ENCODE measurements around the gene POLR2J.
"Not testable (repeated sequence)": the region's sequence is repeated elsewhere in the genome, so short reads cannot be mapped to it uniquely, and the experiment has no call there.

Gene POLR2J

DNA sequence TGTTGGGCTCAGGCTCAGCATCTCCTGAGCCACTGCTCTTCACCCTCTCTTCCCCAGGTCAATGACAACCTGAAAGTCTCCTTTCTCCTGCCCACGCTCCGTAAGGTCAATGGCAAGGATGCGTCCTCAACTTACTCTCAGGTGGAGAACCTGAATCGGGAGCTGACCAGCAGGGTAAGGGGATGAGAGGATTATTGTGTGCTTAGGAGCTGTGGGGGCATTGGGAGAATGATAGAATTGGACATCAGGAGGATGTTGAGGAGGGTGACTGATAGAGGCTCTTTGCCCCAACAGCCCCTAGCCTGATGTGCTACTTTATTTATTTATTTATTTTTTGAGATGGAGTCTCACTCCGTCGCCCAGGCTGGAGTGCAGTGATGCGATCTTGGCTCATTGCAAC, 12.6 kb downstream of the POLR2J start:
- DNase-seq (ENCODE audit: low spot score): no peak

- DNase-seq (ENCODE audit: low spot score): peak; percentile 81
These were observed 14.0 kb downstream of the POLR2J start, which contains the start of the genes ALKBH4 and LRWD1 for GRCh38 chr7:102464577-102465280. Gene ALKBH4, minus strand, starts transcription at chr7:102464863. Its CDS starts 27 bp downstream, at chr7:102464836. Gene LRWD1, plus strand, starts transcription at chr7:102464984. Its CDS starts 97 bp downstream, at chr7:102465081.

- no peak for DNase-seq (ENCODE audit: low spot score)
These were observed 14.7 kb downstream of the POLR2J start for GRCh38 chr7:102463841-102464576.

DNA sequence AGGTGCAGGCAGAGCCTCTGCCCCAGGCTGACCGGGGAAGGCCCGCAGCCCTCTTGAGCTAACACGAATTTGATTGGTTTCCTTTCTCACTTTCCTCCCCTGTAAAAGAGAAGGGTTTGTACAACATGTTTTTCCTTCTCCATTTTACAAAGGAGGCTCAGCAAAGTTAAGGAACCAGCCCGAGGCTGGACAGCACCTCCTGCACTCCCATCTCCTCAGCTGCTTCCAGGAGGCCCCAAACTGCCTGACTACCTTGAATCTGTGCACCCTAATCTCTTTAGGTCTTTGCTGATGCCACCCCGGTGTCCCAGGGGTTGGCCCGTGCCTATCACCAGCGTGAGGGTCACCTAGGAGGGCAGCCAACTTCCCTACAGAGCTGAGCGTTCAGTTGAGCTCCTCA, 18.3 kb downstream of the POLR2J start:
- no peak for DNase-seq (ENCODE audit: low spot score)

DNA sequence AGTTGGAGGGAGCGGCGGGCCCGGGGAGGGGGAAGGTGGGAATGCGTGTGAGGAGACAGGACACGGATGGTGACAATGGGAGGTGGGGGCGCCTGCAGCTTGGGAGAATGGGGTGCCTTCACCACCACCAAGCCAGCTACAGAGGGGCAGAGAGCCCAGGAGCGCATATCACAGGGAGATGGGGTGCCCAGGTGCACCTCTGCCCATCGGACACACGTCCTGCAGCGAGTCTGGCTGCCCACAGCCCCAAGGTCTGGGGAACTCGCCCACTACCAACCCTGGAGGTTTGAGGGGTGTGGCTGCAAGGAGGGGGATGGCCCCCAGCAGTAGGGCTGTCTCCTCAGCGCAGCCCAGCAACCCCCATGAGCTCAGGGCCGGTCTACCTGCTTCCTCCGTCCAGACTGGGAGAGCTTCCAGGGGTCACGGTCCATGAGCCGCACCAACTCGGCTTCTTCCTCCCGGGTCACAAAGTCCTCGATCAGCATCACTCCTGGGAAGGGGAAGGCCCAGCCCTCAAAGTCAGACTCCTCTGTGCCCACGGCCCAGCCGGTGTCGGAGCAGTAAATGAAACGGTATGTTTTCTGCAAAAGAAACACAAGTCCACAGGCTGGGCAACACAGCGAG, 19.4 kb downstream of the POLR2J start:
- DNase-seq (ENCODE audit: low spot score): no peak

DNA sequence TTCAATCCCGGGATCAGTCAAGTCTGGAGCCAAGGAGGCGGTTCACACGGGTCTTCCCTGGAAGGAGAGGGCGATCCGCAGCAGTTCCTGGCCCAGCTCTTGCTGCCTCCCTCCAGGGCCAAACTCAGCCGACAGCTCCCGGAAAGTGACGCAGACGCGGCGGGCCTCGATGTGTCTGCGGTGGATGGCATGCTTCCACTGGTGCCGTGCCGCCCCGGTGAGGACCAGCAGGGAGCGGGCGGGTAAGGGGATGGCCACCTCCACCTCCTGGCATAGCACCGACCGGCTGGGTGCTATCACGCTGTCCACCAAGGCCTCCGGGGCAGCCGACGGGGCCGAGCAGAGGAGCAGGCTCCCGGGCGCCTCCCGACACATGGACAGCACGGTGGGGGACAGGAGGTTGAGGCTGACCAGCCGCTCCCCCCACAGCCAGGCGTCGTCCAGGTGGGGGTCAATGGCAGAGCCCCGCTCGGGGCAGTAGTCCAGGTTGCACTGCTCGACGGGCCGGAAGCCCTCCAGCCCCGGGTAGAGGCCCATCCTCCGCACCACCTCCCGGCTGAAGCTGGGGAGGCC, 21.3 kb downstream of the POLR2J start:
- DNase-seq (ENCODE audit: low spot score): no peak

DNA sequence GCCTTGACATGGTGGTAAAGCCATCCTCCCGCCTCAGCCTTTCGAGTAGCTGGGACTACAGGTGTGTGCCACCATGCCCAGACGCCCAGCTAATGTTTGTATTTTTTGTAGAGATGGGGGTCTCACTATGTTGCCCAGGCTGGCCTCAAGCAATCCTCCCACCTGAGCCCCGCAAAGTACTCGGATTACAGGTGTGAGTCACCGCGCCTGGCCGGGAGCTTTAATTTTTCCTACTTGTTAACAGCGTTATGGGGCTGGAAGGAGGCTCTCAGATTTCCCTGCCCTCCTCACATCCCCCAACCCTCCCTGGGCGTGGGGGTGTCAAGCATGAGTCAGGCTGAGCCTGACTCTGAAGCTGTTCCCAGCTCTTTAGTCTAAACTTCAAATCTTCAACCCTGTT, 22.4 kb downstream of the POLR2J start:
- DNase-seq (ENCODE audit: low spot score): no peak

- no peak for DNase-seq (ENCODE audit: low spot score)
These were observed 23.1 kb downstream of the POLR2J start for GRCh38 chr7:102455596-102455995.

GRCh38 chr7:102454932-102455331, 23.8 kb downstream of the POLR2J start:
- not testable (repeated sequence) for DNase-seq (ENCODE audit: low spot score)

- no peak for DNase-seq (ENCODE audit: low spot score)
These were observed 24.3 kb downstream of the POLR2J start for GRCh38 chr7:102454468-102454867.

- no peak for DNase-seq (ENCODE audit: low spot score)
These were observed 25.4 kb downstream of the POLR2J start for GRCh38 chr7:102453319-102453718.

- DNase-seq (ENCODE audit: low spot score): no peak
These were observed 26.3 kb downstream of the POLR2J start for GRCh38 chr7:102452451-102452850.

GRCh38 chr7:102451371-102452054, 27.2 kb downstream of the POLR2J start:
- DNase-seq (ENCODE audit: low spot score): no peak

- DNase-seq (ENCODE audit: low spot score): no peak
These were observed 28.5 kb downstream of the POLR2J start for GRCh38 chr7:102450242-102450641.

DNA sequence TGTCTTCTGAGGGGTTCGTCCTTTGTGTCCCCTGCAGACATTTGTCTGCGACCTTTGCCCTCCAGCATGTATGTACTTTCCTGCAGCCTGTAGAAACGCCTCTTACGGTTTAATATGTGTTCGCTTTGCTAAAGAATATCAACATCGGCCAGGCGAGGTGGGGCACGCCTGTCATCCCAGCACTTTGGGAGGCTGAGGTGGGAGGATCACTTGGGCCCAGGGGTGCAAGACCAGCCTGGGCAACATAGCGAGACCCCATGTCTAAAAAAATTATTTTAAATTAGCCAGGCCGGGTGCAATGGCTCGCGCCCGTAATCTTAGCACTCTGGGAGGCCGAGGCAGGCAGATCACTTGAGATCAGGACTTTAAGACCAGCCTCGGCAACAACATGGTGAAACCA, 29.6 kb downstream of the POLR2J start:
- no peak for DNase-seq (ENCODE audit: low spot score)

GRCh38 chr7:102447311-102447710, 31.4 kb downstream of the POLR2J start:
- DNase-seq (ENCODE audit: low spot score): no peak

DNA sequence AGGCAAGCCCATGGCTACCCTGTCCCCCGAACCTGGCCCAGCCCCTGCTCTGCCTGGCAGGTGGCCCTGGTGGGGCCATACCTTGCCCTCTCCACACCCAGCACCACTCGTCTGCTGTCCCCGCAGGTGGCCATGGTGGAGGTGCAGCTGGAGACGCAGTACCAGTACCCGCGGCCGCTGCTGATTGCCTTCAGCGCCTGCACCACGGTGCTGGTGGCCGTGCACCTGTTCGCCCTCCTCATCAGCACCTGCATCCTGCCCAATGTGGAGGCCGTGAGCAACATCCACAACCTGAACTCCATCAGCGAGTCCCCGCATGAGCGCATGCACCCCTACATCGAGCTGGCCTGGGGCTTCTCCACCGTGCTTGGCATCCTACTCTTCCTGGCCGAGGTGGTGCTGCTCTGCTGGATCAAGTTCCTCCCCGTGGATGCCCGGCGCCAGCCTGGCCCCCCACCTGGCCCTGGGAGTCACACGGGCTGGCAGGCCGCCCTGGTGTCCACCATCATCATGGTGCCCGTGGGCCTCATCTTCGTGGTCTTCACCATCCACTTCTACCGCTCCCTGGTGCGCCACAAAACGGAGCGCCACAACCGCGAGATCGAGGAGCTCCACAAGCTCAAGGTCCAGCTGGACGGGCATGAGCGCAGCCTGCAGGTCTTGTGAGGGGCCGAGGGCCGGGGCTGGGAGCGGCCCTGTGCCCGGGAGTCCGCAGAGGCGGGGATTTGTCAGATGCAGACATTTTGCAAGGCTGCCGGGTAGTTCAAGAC, 32.1 kb downstream of the POLR2J start:
- DNase-seq (ENCODE audit: low spot score): no peak

- no peak for DNase-seq (ENCODE audit: low spot score)
These were observed 33.0 kb downstream of the POLR2J start for GRCh38 chr7:102445674-102446071.

GRCh38 chr7:102444961-102445673, 33.6 kb downstream of the POLR2J start:
- no peak for DNase-seq (ENCODE audit: low spot score)

DNA sequence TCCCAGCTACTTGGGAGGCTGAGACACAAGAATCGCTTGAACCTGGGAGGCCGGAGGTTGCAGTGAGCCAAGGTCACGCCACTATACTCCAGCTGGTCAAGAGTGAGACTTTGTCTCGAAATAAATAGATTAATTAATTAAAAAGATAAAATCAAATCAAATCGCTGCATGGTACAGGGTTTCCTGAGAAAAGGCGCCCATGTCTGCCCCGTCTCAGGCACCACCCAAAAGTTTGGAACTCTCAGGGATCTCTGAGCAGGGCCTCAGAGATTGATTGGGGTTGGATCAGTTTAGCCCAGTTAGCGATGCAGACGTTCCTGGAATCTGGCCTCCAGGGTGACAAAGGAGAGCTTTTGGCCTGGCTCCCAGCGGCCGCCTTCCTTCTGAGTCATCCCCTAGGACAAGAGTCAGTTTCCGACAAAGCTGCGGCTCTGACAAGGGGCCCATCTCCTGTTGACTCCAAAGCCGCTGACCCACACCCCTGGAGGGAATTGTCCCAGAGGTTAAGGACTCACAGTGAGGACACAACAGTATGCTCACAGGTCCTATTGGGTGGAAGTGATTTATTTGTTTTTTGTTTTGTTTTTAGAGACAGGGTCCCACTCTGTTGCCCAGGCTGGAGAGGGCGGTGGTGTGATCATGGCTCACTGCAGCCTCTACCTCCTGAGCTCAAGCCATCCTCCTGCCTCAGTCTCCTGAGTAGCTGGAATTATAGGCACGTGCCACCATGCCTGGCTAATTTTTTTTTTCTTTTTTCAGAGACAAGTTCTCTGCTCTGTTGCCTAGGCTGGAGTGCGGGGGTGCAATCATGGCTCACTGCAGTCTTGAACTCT, 38.5 kb downstream of the POLR2J start:
- peak; percentile 97 for DNase-seq (ENCODE audit: low spot score)
